NCI-H345 treated with DMSO at 0.1 percent for 48 hours (cell line): ENCODE data around the gene PPP2R2D.
A peak's percentile ranks its signal among the peaks of the same experiment; 100 is the strongest.

Source experiments
- DNase-seq: peaks from one replicate; lab custom pipeline; 2025; ENCODE audit not compliant: unreplicated experiment; lab: John Stamatoyannopoulos, UW

Gene PPP2R2D

GRCh38 chr10:131900350-131901152, at the start of gene PPP2R2D:
Gene PPP2R2D, plus strand, starts transcription at chr10:131901008. Its CDS starts 141 bp downstream, at chr10:131901149.
- peak; percentile 67 for DNase-seq

- no peak for DNase-seq
Measured at GRCh38 chr10:131851346-131851745, 49.5 kb upstream of the PPP2R2D start.

DNA sequence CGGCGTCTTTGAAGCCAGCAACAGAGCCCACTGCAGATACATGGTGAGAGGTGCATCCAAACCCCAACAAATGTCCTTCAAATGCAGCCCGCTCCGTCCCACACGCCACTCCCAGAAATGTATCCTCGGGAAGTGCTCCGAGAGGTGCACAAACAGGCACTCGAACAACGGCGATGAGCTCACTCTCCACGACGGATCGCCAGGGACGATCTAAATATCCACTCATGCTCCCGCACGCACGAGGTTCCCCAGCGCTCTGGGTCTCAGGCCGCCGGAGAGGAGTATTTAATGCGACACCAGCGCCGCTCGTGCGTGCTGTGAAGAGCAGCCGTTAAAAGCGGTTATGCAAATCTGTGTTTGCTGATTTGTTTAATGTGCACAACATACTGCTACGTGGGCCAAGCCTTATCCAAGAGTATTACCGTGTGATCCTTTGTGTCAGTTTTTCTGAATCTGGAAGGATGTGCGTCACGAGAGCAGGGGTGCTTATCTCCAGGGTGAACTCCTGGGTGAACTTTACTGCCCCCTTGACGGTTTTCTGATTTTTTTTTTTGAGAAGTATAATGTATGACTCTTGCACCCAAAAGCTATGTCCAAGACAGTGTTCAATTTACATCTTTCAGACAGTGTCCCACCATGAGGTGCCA, 48.5 kb upstream of the PPP2R2D start:
- no peak for DNase-seq

GRCh38 chr10:131852823-131853609, 47.8 kb upstream of the PPP2R2D start:
- DNase-seq = no peak

DNA sequence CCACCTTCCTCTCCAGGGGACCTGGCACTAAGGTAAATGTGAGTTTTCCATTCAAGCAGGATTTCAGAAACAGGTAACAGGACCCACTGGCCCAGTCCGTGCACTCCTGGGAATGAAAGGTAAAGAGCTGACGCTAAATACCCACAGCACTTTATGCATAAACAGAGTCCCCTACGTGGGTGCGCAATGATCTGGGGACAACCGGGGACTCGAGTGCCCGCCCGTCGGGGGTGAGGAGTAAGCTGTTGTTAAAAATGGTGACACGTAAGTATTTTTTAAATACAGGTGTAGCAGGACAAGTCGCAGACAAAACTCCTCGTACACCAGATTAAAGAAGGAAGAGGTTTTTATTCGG, 47.2 kb upstream of the PPP2R2D start:
- no peak for DNase-seq

DNA sequence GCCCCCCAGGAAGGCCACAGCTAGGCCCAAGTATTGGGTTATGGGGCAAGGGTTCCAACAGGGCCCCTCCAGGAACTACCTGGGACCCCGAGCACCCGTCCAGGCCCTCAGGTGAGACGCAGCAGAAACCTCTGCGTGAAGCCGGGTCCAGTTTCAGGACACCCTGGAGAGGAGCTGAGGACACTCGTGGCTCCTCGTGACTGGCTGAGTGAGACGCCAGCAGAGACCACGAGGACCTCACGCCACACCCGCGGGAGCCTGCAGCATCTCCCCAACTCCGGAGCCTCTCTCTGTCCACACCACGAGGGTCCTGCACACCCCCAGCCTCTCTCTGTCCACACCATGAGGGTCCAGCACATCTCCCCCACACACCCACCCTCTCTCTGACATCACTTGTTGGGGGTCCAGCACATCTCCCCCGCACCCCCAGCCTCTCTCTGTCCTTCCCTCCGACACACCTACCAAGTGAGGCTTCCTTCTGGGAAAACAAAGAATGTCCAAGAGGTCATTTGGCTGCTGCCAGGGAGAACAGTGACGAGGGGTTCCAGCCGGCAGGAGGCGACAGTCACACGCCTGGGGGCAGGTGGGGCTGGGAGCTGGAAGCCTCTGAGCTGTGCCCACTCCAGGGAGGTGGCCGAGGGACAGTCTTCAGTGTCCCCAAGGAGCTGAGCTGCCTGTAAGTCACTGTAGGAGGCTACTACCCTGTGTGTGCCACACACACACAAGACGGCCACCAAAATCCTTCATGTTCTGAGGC, 46.1 kb upstream of the PPP2R2D start:
- no peak for DNase-seq

- DNase-seq = no peak
Measured at GRCh38 chr10:131855461-131856401, 45.1 kb upstream of the PPP2R2D start.

DNA sequence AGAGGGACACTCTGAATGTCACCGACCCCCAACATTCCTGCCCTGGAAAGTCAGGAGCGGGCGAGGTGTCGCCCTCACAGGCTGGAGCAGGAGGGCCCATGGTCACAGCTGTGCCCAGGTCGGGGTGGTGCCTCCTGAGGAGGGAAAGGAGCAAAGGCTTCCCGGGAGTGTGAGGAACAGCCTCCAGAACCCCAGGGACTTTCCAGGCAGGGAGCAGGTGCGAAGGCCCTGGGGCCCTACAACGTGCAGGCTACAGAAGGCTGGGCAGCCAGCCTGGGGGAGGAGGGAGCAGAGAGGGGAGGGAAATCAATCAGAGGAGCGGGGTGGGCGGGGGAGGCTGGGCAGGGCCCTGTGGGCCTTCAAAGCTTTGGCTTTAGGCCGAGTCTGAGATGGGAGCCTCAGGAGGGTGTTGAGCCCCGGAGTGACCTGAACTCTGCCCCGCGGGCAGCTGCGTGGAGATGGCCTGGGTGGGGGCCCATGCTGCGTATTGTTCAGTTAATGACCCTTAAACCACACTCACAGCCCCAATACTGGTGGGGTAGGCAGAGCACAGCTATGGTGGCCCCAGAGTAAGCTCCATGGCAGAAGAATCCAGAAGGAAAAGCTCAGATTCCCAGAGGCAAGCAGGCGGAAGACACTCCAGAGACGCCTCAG, 44.2 kb upstream of the PPP2R2D start:
- no peak for DNase-seq

- no peak for DNase-seq
Measured at GRCh38 chr10:131857156-131858117, 43.4 kb upstream of the PPP2R2D start.

DNA sequence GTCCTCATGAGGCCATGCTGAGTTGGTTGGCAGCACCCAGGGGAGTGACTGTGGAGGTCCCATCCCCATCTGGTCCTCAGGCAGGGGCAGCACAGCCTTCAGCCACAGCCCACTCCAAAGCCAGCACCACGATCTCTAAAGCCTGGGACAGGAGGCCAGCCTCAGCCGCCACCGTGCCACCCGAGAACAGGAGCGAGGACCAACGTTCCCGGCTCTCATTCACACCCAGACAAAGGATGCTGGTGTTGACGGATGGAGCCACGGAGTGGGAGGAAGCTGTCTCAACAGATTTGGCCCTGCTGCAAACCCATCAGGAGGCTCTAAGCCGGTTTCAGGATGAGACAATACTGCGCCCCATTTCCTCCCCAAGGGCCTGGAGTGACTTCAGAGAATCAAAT, 42.7 kb upstream of the PPP2R2D start:
- DNase-seq = no peak

DNA sequence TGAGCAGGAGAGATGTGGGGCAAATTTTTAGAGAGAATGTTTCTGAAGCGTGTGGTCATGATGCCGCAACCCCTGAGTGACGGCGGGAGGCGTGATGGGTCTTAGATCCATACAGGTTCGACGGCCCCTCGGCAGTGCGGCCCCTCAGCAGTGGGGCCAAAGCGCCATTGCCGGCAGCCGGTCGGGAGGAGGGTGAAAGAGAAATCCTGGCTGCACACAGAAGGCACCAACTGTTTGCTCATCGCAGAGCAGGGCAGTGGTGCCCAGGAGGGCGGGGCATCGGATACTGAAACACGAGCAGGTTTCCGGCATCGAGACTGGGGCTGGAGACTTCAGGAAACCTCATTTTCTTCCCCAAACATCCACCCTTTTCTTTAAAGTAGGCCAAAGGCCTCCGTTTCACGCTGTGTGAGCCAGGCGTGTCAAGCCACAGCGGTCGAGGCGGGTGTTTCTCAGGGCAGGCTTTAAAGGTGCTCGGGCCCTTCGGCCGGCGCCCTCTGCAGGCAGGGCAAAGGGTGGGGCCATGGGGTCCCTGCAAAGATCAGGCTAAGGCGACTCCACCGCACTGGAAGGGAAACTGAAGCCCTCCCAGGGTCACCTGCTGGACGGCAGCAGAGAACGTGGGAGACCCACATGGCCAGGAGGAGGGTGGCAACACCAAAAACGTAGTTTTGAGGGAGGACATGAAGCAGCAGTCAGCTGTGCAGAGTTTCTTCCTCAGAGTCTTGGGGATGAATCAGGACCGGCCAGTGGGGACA, 42.0 kb upstream of the PPP2R2D start:
- no peak for DNase-seq

GRCh38 chr10:131859341-131860020, 41.3 kb upstream of the PPP2R2D start:
- DNase-seq = no peak

- DNase-seq = no peak
Measured at GRCh38 chr10:131860311-131860710, 40.5 kb upstream of the PPP2R2D start.

GRCh38 chr10:131860806-131861440, 39.9 kb upstream of the PPP2R2D start:
- DNase-seq = no peak

DNA sequence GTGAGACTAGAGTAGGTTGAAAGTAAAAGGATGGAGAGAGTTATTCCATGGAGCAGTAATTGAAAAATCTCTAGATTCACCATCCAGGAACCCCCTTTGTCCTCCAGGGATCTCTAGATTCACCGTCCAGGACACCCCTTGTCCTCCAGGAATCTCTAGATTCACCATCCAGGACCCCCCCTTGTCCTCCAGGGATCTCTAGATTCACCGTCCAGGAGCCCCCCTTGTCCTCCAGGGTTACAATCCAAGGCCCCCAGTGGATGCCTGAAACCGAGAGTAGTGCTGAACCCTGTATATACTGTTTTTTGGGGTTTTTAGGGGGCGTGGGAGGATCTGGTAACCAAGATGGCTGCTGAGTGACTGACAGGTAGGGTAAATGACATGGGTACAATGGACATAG, 38.3 kb upstream of the PPP2R2D start:
- no peak for DNase-seq

- DNase-seq = no peak
Measured at GRCh38 chr10:131865223-131865917, 35.4 kb upstream of the PPP2R2D start.
